HepG2 (cell line): Measurements from ENCODE around the gene SLC43A1. TPM values are rescaled to one million over a fixed set of nuclear protein-coding genes. Genes with fewer than 3 reads are reported as not detected.

Source experiments
- GATAD2A ChIP-seq: IDR thresholded peaks from 2 replicates; pipeline ENCODE4 v1.6.1; 2016
- HNF4A ChIP-seq: sonication (generic); formaldehyde crosslinking; IDR thresholded peaks from 2 replicates; pipeline ENCODE4 v1.4.0; 2020; ENCODE audit warnings: missing genetic modification reagents
- MTA3 ChIP-seq: sonication (generic); formaldehyde crosslinking; IDR thresholded peaks from 2 replicates; pipeline ENCODE4 v1.4.0; 2020; ENCODE audit warnings: missing genetic modification reagents
- RARA ChIP-seq: IDR thresholded peaks from 2 replicates; pipeline ENCODE4 v1.6.1; 2016; ENCODE audit warnings: missing genetic modification reagents, missing compliant biosample characterization
- TBX2 ChIP-seq: sonication (generic); formaldehyde crosslinking; IDR thresholded peaks from 2 replicates; pipeline ENCODE4 v1.5.0; 2020; ENCODE audit warnings: missing genetic modification reagents, mild to moderate bottlenecking, borderline replicate concordance
- ZBTB42 ChIP-seq: sonication (generic); formaldehyde crosslinking; IDR thresholded peaks from 2 replicates; pipeline ENCODE4 v1.5.0; 2020; ENCODE audit warnings: mild to moderate bottlenecking, missing genetic modification reagents
- ZNF142 ChIP-seq: sonication (generic); formaldehyde crosslinking; IDR thresholded peaks from 2 replicates; pipeline ENCODE4 v1.4.0; 2020; ENCODE audit warnings: missing genetic modification reagents
- polyA plus RNA-seq, 8 experiments: library from polyadenylated mRNA; depleted of rRNA in 3 of 8; stranded (reverse) in 7 of 8; unstranded in 1 of 8; fragments of >200 nt; fragmentation: Illumina TruSeq in 4 of 8; extraction: Trizol in 4 of 8; gene quantifications; 2 replicates each; pipeline versions ENCODE4 v1.2.1 to v1.2.3, GENCODE V29; 2011 to 2016; ENCODE audit warnings: low read depth in 4 of 8, missing spikeins in 1 of 8, mixed read lengths in 1 of 8; ENCODE audit not compliant: insufficient read depth in 1 of 8
- total RNA-seq, 5 experiments: library from RNA; depleted of rRNA; stranded (reverse); fragments of >200 nt; fragmentation: Illumina TruSeq; extraction: Trizol; gene quantifications; 2 replicates each; pipeline ENCODE4 v1.2.3, GENCODE V29; 2016; ENCODE audit warnings: low read depth in 1 of 5
- TF ChIP-seq, protein P1 (sequence below): sonication (generic); formaldehyde crosslinking; IDR thresholded peaks from 2 replicates; pipeline ENCODE4 v1.4.0; 2020; ENCODE audit warnings: low read depth, missing genetic modification reagents
- TF ChIP-seq, protein P2 (sequence below): sonication (generic); formaldehyde crosslinking; IDR thresholded peaks from 2 replicates; pipeline ENCODE4 v1.4.0; 2020; ENCODE audit warnings: mild to moderate bottlenecking, missing genetic modification reagents

Gene SLC43A1
- total and polyA plus RNA-seq, 2 of the 13 experiments (the other 11 are each of a cell fraction or from before 2014, with no cell fraction given) = 72.3 to 87.6 TPM

GRCh38 chr11:57508341-57509170, 6.9 kb downstream of the SLC43A1 start (continued):
- TF ChIP-seq, protein P1, sequence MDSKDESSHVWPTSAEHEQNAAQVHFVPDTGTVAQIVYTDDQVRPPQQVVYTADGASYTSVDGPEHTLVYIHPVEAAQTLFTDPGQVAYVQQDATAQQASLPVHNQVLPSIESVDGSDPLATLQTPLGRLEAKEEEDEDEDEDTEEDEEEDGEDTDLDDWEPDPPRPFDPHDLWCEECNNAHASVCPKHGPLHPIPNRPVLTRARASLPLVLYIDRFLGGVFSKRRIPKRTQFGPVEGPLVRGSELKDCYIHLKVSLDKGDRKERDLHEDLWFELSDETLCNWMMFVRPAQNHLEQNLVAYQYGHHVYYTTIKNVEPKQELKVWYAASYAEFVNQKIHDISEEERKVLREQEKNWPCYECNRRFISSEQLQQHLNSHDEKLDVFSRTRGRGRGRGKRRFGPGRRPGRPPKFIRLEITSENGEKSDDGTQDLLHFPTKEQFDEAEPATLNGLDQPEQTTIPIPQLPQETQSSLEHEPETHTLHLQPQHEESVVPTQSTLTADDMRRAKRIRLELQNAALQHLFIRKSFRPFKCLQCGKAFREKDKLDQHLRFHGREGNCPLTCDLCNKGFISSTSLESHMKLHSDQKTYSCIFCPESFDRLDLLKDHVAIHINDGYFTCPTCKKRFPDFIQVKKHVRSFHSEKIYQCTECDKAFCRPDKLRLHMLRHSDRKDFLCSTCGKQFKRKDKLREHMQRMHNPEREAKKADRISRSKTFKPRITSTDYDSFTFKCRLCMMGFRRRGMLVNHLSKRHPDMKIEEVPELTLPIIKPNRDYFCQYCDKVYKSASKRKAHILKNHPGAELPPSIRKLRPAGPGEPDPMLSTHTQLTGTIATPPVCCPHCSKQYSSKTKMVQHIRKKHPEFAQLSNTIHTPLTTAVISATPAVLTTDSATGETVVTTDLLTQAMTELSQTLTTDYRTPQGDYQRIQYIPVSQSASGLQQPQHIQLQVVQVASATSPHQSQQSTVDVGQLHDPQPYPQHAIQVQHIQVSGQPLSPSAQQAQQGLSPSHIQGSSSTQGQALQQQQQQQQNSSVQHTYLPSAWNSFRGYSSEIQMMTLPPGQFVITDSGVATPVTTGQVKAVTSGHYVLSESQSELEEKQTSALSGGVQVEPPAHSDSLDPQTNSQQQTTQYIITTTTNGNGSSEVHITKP = no peak
- TF ChIP-seq, protein P2, sequence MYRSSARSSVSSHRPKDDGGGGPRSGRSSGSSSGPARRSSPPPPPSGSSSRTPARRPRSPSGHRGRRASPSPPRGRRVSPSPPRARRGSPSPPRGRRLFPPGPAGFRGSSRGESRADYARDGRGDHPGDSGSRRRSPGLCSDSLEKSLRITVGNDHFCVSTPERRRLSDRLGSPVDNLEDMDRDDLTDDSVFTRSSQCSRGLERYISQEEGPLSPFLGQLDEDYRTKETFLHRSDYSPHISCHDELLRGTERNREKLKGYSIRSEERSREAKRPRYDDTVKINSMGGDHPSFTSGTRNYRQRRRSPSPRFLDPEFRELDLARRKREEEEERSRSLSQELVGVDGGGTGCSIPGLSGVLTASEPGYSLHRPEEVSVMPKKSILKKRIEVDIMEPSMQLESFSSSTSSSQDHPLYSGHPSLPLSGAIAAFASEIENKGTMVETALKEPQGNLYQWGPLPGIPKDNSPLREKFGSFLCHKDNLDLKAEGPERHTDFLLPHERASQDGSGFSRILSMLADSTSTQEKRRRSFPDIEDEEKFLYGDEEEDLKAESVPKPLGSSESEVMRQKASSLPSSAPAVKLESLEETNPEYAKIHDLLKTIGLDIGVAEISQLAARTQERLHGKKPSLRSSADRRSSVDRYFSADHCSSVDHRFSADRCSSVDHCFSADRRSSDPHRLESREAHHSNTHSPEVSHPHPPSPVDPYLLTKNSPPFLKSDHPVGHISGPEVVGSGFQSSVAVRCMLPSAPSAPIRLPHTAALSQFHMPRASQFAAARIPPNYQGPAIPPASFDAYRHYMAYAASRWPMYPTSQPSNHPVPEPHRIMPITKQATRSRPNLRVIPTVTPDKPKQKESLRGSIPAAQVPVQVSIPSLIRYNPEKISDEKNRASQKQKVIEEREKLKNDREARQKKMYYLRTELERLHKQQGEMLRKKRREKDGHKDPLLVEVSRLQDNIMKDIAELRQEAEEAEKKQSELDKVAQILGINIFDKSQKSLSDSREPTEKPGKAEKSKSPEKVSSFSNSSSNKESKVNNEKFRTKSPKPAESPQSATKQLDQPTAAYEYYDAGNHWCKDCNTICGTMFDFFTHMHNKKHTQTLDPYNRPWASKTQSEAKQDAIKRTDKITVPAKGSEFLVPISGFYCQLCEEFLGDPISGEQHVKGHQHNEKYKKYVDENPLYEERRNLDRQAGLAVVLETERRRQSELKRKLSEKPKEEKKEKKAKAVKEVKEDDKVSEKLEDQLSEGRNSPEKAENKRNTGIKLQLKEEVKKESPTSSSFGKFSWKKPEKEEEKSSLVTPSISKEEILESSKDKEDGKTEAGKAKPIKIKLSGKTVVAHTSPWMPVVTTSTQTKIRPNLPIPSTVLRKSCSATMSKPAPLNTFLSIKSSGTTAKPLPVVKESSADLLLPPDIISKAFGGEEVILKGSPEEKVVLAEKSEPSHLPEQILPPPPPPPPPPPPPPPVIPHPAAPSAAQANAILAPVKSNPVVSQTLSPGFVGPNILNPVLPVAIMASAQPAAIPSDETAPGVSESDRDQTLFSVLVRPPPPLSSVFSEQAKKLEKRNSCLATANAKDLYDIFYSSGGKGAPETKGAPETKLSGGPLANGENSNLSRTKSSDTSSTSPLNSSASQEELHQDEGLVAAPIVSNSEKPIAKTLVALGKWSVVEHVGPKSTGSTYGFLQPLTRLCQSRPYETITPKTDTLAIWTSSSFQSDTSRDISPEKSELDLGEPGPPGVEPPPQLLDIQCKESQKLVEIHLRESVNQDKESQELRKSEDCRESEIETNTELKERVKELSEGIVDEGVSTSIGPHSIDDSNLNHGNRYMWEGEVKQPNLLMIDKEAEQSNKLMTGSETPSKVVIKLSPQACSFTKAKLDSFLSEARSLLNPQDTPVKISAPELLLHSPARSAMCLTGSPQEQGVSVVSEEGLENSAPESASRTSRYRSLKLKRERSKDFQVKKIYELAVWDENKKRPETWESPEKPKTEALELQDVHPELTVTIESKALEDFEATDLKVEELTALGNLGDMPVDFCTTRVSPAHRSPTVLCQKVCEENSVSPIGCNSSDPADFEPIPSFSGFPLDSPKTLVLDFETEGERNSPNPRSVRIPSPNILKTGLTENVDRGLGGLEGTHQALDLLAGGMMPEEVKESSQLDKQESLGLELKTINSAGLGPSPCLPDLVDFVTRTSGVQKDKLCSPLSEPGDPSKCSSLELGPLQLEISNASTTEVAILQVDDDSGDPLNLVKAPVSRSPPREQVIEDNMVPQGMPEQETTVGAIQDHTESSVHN (CRISPR knock-in tag) = no peak
- TF ChIP-seq HNF4A (CRISPR knock-in tag) = peak; percentile 80
- no peak for TF ChIP-seq ZBTB42 (CRISPR knock-in tag)
- peak; percentile 31; the same call in 1 of the 2 replicates for TF ChIP-seq RARA (CRISPR knock-in tag)
- TF ChIP-seq GATAD2A (CRISPR knock-in tag) = peak; percentile 47; the same call in 1 of the 2 replicates
- 0 out of 2 replicates have a peak, but pooled peaks have one; percentile 29 for TF ChIP-seq ZNF142
- TF ChIP-seq MTA3 (CRISPR knock-in tag) = no peak
- peak; percentile 46; the same call in 1 of the 2 replicates for TF ChIP-seq TBX2
